HL-60 (cell line): ENCODE data around the gene RBFOX1.

Experiments used
- CTCF ChIP-seq: IDR thresholded peaks from one replicate; pipeline ENCODE4 v1.5.1; 2011; ENCODE audit warnings: low read length, control low read depth, inconsistent platforms; ENCODE audit not compliant: insufficient read depth
- GABPA ChIP-seq: IDR thresholded peaks from 2 replicates; pipeline ENCODE4 v1.6.1; 2012; ENCODE audit warnings: low read depth

DNA sequence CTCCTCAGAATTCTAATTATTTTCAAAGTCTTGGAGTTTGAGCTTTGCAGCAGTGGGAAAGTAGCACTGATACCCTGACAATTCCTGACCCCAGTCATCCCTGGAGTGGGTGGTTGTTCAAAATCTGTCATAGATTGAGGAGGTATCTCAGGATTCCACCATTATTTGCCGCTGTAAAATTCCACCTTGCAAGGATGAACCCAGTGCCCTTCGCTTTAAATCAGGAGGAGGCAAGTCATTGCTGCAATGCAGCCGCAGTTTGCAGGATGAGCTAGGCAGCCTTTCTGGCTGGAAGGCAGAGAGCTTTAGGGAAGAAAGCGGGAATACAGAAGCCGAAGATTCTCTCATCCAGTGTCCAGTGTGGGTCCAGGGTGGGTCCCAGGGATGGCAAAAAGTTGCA is 296.9 kb downstream of the RBFOX1 start:
- TF ChIP-seq CTCF = no peak
- TF ChIP-seq GABPA = no peak
